K562 (cell line): ENCODE data around the gene RETNLB. TPM values are rescaled to one million over a fixed set of nuclear protein-coding genes. Genes with fewer than 3 reads are reported as not detected.

Experiments used
- ATAC-seq: fragments of 200-7000 bp; cut with Tn5 transposase; 3 replicates; pipeline ENCODE4 v1.9.1; 2020; ENCODE audit warnings: moderate library complexity
- Bru-seq: library from RNA; stranded (reverse); fragments of 400-500 nt; gene quantifications from one replicate; lab custom pipeline; 2021; lab: Mats Ljungman, UMichigan
- BruChase-seq, 2 experiments: library from RNA; stranded (reverse); fragments of 400-500 nt; gene quantifications; one replicate each; lab custom pipeline; 2021; lab: Mats Ljungman, UMichigan
- BruUV-seq: library from RNA; stranded (reverse); fragments of 400-500 nt; replicated peaks from 2 replicates; lab custom pipeline; 2021; lab: Mats Ljungman, UMichigan
- CTCF ChIA-PET: fragments of 300-600 bp; formaldehyde crosslinking; extraction: SDS; loops from one replicate; lab custom pipeline; 2021; ENCODE audit warnings: low intra/inter-chr PET ratio; lab: Yijun Ruan, JAX
- POLR2A ChIA-PET: fragments of 300-600, 350-650 bp; sonication (Branson Sonifier 250); formaldehyde crosslinking; extraction: SDS; loops from one replicate; lab custom pipeline; 2021; ENCODE audit warnings: antibody characterized with exemption, inconsistent platforms; lab: Yijun Ruan, JAX
- DNase-seq, 4 experiments: peaks; one replicate each; pipeline versions ENCODE4 v3.0.0 to v3.0.0-alpha.2; 2011 to 2018; ENCODE audit warnings: low spot score in 3 of 4, mixed read lengths in 3 of 4; ENCODE audit errors: extremely low read depth in 1 of 4
- FAIRE-seq: peaks from 2 replicates; lab custom pipeline; 2011; peaks lifted over from hg19 to GRCh38; lab: Jason Lieb, UNC
- H2AFZ ChIP-seq: 2 replicates; pipeline ENCODE4 v1.6.0; 2011; ENCODE audit warnings: low read depth, low read length, control low read depth, inconsistent platforms
- H3K27ac ChIP-seq: fragments of 200-600 bp; 3 replicates; pipeline ENCODE4 v1.8.0; 2011; ENCODE audit warnings: low read depth, mild to moderate bottlenecking, control low read depth, inconsistent platforms, low read length, moderate library complexity, mixed read lengths; ENCODE audit errors: extremely low read depth
- H3K27me3 ChIP-seq, 2 experiments: fragments of 300-600 bp in 1 of 2; 2 replicates in 1 of 2; 3 replicates in 1 of 2; pipeline versions ENCODE4 v1.6.0 to v1.8.0; 2011; ENCODE audit warnings: inconsistent platforms in 2 of 2, low read length in 2 of 2, mild to moderate bottlenecking in 1 of 2, mixed read lengths in 1 of 2, moderate library complexity in 1 of 2; ENCODE audit not compliant: control insufficient read depth in 2 of 2, insufficient read depth in 2 of 2
- H3K36me3 ChIP-seq: fragments of 300-600 bp; 3 replicates; pipeline ENCODE4 v1.8.0; 2011; ENCODE audit warnings: mild to moderate bottlenecking, low read length, inconsistent platforms; ENCODE audit not compliant: control insufficient read depth, insufficient read depth
- H3K4me1 ChIP-seq, 2 experiments: fragments of 200-600 bp in 1 of 2; replicated peaks in 1 of 2; 2 replicates in 1 of 2; 3 replicates in 1 of 2; pipeline versions ENCODE4 v1.5.1 to v1.8.0; 2011; ENCODE audit warnings: inconsistent platforms in 2 of 2, low read length in 2 of 2, mild to moderate bottlenecking in 1 of 2, mixed read lengths in 1 of 2, moderate library complexity in 1 of 2; ENCODE audit not compliant: control insufficient read depth in 2 of 2, insufficient read depth in 2 of 2
- H3K4me2 ChIP-seq: 2 replicates; pipeline ENCODE4 v1.6.1; 2011; ENCODE audit warnings: low read length, control low read depth, inconsistent platforms, mixed read lengths; ENCODE audit not compliant: insufficient read depth
- H3K4me3 ChIP-seq: fragments of 200-600 bp; sonication (generic), shearing (Covaris generic); 2 replicates; pipeline ENCODE4 v1.5.1; 2016; ENCODE audit warnings: control low read depth, inconsistent platforms
- H3K79me2 ChIP-seq: fragments of 200-600 bp; 3 replicates; pipeline ENCODE4 v1.8.0; 2011; ENCODE audit warnings: low read length, inconsistent platforms; ENCODE audit not compliant: control insufficient read depth, insufficient read depth
- H3K9ac ChIP-seq, 2 experiments: 2 replicates each; pipeline versions ENCODE4 v1.6.0 to v1.6.1; 2011; ENCODE audit warnings: low read depth in 2 of 2, low read length in 2 of 2, control low read depth in 1 of 2, inconsistent platforms in 1 of 2, mild to moderate bottlenecking in 1 of 2, mixed read lengths in 1 of 2; ENCODE audit not compliant: insufficient read depth in 1 of 2
- H3K9me1 ChIP-seq: one replicate; pipeline ENCODE4 v1.6.0; 2011; ENCODE audit warnings: inconsistent platforms, mild to moderate bottlenecking, low read length, moderate library complexity; ENCODE audit not compliant: control insufficient read depth, insufficient read depth
- H3K9me3 ChIP-seq: replicated peaks from 2 replicates; pipeline ENCODE4 v1.5.1; 2011; ENCODE audit warnings: low read depth, low read length, inconsistent platforms; ENCODE audit not compliant: control insufficient read depth, insufficient read depth
- H4K20me1 ChIP-seq: replicated peaks from 2 replicates; pipeline ENCODE4 v1.6.1; 2011; ENCODE audit warnings: low read length, inconsistent platforms, mixed read lengths; ENCODE audit not compliant: control insufficient read depth, insufficient read depth
- E2F3 ChIP-seq: fragments of 250-450 bp; sonication (Bioruptor Pico); IDR thresholded peaks from 2 replicates; pipeline ENCODE4 v1.4.0; 2020; ENCODE audit warnings: mild to moderate bottlenecking
- ILK ChIP-seq: fragments of 450-650 bp; IDR thresholded peaks from 2 replicates; pipeline ENCODE4 v1.6.1; 2016; ENCODE audit warnings: missing genetic modification characterization, low read depth, mild to moderate bottlenecking, missing compliant biosample characterization, moderate library complexity, borderline replicate concordance
- KAT2B ChIP-seq: IDR thresholded peaks from one replicate; pipeline ENCODE4 v1.6.1; 2012; ENCODE audit warnings: low read depth, mild to moderate bottlenecking, control low read depth, inconsistent platforms, low read length, moderate library complexity
- L3MBTL2 ChIP-seq: fragments of 450-650 bp; IDR thresholded peaks from 2 replicates; pipeline ENCODE4 v1.6.1; 2016; ENCODE audit warnings: mild to moderate bottlenecking, moderate library complexity
- MCM3 ChIP-seq: fragments of 450-650 bp; IDR thresholded peaks from 2 replicates; pipeline ENCODE4 v1.6.1; 2016
- MTA3 ChIP-seq: fragments of 450-650 bp; formaldehyde crosslinking; IDR thresholded peaks from 2 replicates; pipeline ENCODE4 v1.6.1; 2017; ENCODE audit warnings: mild to moderate bottlenecking, borderline replicate concordance
- PCBP2 ChIP-seq: fragments of 200-400 bp; formaldehyde crosslinking; IDR thresholded peaks from 2 replicates; pipeline ENCODE4 v1.6.1; 2018; ENCODE audit warnings: low read length, low read depth, mild to moderate bottlenecking, moderate library complexity; ENCODE audit not compliant: poor library complexity, severe bottlenecking
- SMAD3 ChIP-seq: fragments of 450-650 bp; formaldehyde crosslinking; conservative IDR thresholded peaks from 2 replicates; pipeline ENCODE4 v1.4.0; 2020; ENCODE audit warnings: mild to moderate bottlenecking
- SP1 ChIP-seq: sonication (generic); formaldehyde crosslinking; IDR thresholded peaks from 2 replicates; pipeline ENCODE4 v1.8.1; 2022; ENCODE audit warnings: mild to moderate bottlenecking, missing genetic modification reagents
- SRSF9 ChIP-seq: fragments of 200-400 bp; formaldehyde crosslinking; IDR thresholded peaks from 2 replicates; pipeline ENCODE4 v1.6.1; 2017; ENCODE audit warnings: low read depth, low read length, borderline replicate concordance
- TFAM ChIP-seq: fragments of 250-450 bp; sonication (Bioruptor Pico); conservative IDR thresholded peaks from 2 replicates; pipeline ENCODE4 v1.5.0; 2021; ENCODE audit warnings: mild to moderate bottlenecking, moderate library complexity
- ZNF165 ChIP-seq: fragments of 250-450 bp; sonication (Bioruptor Pico); IDR thresholded peaks from 2 replicates; pipeline ENCODE4 v1.4.0; 2020; ENCODE audit warnings: borderline replicate concordance
- ZNF766 ChIP-seq: fragments of 200-800 bp; sonication (Bioruptor generic); conservative IDR thresholded peaks from 2 replicates; pipeline ENCODE4 v1.6.1; 2016; ENCODE audit warnings: missing genetic modification characterization, missing compliant biosample characterization
- WGBS: fragments of 100-300 bp; shearing (Covaris generic); methylation state at CpG from one replicate; pipeline ENCODE4 v1.1.6; 2016; ENCODE audit warnings: low coverage, mixed read lengths; ENCODE audit not compliant: insufficient coverage; ENCODE audit errors: missing lambda C conversion rate; 5-methylcytosine and 5-hydroxymethylcytosine counted together
- in situ Hi-C: fragments of 300-500 bp; cut with MboI; formaldehyde crosslinking; loops from 4 replicates; pipeline ENCODE4 v1.15.0; 2018; ENCODE audit warnings: inconsistent platforms, mixed read lengths
- intact Hi-C: fragments of 100-400 bp; cut with micrococcal nuclease; formaldehyde crosslinking; loops from 2 replicates; pipeline ENCODE4 v1.14.2; 2022
- long read RNA-seq, 3 experiments: library from polyadenylated mRNA in 2 of 3; library from RNA in 1 of 3; unstranded in 2 of 3; stranded (forward) in 1 of 3; transcript quantifications; one replicate each; pipeline ENCODE4 v2.0.0, GENCODE V29; 2019 to 2022
- polyA minus RNA-seq, 3 experiments: library from RNA; depleted of rRNA, polyadenylated mRNA; stranded (reverse); fragments of >200 nt; gene quantifications; 2 replicates each; pipeline ENCODE4 v1.2.3, GENCODE V29; 2011
- polyA plus RNA-seq, 8 experiments: library from polyadenylated mRNA; depleted of rRNA in 4 of 8; stranded (reverse) in 5 of 8; unstranded in 3 of 8; fragments of >200 nt; fragmentation: Nextera tagmentation in 2 of 8; fragmentation: Illumina TruSeq in 1 of 8; extraction: Ambion mirVana in 2 of 8; extraction: Trizol in 1 of 8; gene quantifications; 2 replicates each; pipeline versions ENCODE4 v1.2.1 to v1.2.3, GENCODE V29; 2011 to 2014; ENCODE audit warnings: inconsistent platforms in 1 of 8, missing spikeins in 1 of 8
- total RNA-seq, 7 experiments: library from RNA; depleted of rRNA in 6 of 7; stranded (reverse); fragments of >200 nt in 6 of 7; fragmentation: Illumina TruSeq in 2 of 7; extraction: Trizol in 2 of 7; gene quantifications; 2 replicates each; pipeline versions ENCODE4 v1.2.1 to v1.2.3, GENCODE V29; 2011 to 2021; ENCODE audit warnings: low replicate concordance in 1 of 7
- TF ChIP-seq, protein P1 (sequence below): sonication (generic); formaldehyde crosslinking; IDR thresholded peaks from 2 replicates; pipeline ENCODE4 v1.4.0; 2020; ENCODE audit warnings: mild to moderate bottlenecking, missing genetic modification reagents
- TF ChIP-seq, protein P2 (sequence below): fragments of 250-450 bp; sonication (Bioruptor Pico); IDR thresholded peaks from 2 replicates; pipeline ENCODE4 v1.5.0; 2021
- TF ChIP-seq, protein P3 (sequence below): sonication (generic); formaldehyde crosslinking; IDR thresholded peaks from 2 replicates; pipeline ENCODE4 v1.8.0; 2022; ENCODE audit warnings: missing genetic modification reagents, mild to moderate bottlenecking, borderline replicate concordance

RETNLB gene, protein sequence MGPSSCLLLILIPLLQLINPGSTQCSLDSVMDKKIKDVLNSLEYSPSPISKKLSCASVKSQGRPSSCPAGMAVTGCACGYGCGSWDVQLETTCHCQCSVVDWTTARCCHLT
- not detected in 2 replicates for total RNA-seq (2011; cell fraction: chromatin; rRNA removed; ENCODE audit: low replicate concordance)
- total RNA-seq (2011; cell fraction: nucleolus; rRNA removed) = not detected in 2 replicates
- not detected in 2 replicates for total RNA-seq (2011; cell fraction: nucleoplasm; rRNA removed)
- not detected in 2 replicates for total RNA-seq (2014; rRNA removed)
- total RNA-seq (2014; rRNA removed; fragmentation: Illumina TruSeq; extraction: Trizol) = not detected in 2 replicates
- total RNA-seq (2015; rRNA removed; fragmentation: Illumina TruSeq; extraction: Trizol) = not detected in 2 replicates
- total RNA-seq (2021) = not detected in 2 replicates
- not detected in 2 replicates for polyA plus RNA-seq (2011; rRNA removed)
- not detected in 2 replicates for polyA plus RNA-seq (2011; cell fraction: cytosol; rRNA removed)
- not detected in 2 replicates for polyA plus RNA-seq (2011; cell fraction: nucleus; rRNA removed)
- not detected in 2 replicates for polyA plus RNA-seq (2012)
- not detected in 2 replicates for polyA plus RNA-seq (2014; fragmentation: Illumina TruSeq; extraction: Trizol)
- polyA plus RNA-seq (2014; fragmentation: Nextera tagmentation; extraction: Ambion mirVana) = not detected
- polyA plus RNA-seq (2014; rRNA removed) = not detected in 2 replicates
- polyA minus RNA-seq (2011; rRNA and poly(A)+ RNA removed) = not detected in 2 replicates
- polyA minus RNA-seq (2011; cell fraction: cytosol; rRNA and poly(A)+ RNA removed) = not detected in 2 replicates
- polyA minus RNA-seq (2011; cell fraction: nucleus; rRNA and poly(A)+ RNA removed) = not detected in 2 replicates
- not detected for Bru-seq, nascent RNA
- not detected for BruChase-seq, experiment 1, labeled RNA remaining after a 2-hour chase
- not detected for BruChase-seq, experiment 2, labeled RNA remaining after a 6-hour chase
- long read RNA-seq, experiment 1, partial matches to known transcripts = 0 of 1 reads
- long read RNA-seq, experiment 1, other reads (novel, unspliced or antisense) = 1 of 1 reads
- long read RNA-seq, experiment 2 = 0 reads
- long read RNA-seq, experiment 3 = 0 reads

DNA sequence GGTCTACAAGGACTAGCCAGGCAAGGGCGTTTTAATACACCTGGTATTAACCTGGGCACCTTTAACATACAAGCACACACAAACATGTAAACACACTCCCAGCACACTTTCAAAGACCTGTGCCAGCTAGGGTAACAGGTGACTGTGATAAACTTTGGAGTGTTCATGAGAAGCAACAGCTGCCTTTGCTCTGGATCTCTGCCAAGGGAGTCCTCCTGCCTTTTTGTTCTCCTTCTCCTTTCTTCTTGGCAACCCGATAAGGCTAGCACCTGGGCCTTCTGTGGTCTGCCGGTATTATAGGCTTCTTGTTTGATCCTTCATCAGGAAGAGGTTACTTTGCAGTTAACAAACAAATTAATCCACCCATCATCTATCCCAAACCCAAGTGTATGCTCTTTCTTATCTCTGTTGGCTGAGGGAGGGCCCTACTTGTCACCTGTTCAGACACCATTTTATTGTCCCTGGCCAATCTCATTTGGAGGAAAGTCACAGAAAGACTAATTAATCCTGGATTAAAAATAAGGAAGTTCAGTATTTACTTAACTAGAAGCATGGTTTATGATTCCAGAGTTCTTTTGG lies at the start of gene RETNLB:
Gene RETNLB, minus strand, starts transcription at position 7 of the 579 bp plus-strand sequence. CDS start 225 bp downstream, outside the sequence.
- FAIRE-seq (no peak), DNase-seq (no peak), ATAC-seq (no peak)
- no peak within 1 kb of the TSS for H3K27ac ChIP-seq
- H3K79me2 ChIP-seq = no peaks in the 10 kb centered on the region
- CTCF ChIA-PET = no interaction called here
- no peak within 1 kb of the TSS for H3K4me3 ChIP-seq
- no TSS peak for BruUV-seq
- POLR2A ChIA-PET = no interaction called here
- no peaks in the 10 kb centered on the region for H3K36me3 ChIP-seq
- no peak within 1 kb of the TSS for H3K4me2 ChIP-seq
- H2AFZ ChIP-seq = no peak within 1 kb of the TSS
- intact Hi-C loops (no loop called here), in situ Hi-C loops (no loop called here)
- WGBS = 4% methylated on average over 3 of the region's 3 CpGs
- H3K9ac ChIP-seq = no peak within 1 kb of the TSS
- H4K20me1 ChIP-seq = no peaks in the 10 kb centered on the region
- H3K27me3 ChIP-seq = no peaks in the 10 kb centered on the region
- H3K9me1 ChIP-seq = no peaks in the 10 kb centered on the region
- no peaks in the 10 kb centered on the region for H3K9me3 ChIP-seq
- no peaks in the 10 kb centered on the region for H3K4me1 ChIP-seq
- TF ChIP-seq, protein P1, sequence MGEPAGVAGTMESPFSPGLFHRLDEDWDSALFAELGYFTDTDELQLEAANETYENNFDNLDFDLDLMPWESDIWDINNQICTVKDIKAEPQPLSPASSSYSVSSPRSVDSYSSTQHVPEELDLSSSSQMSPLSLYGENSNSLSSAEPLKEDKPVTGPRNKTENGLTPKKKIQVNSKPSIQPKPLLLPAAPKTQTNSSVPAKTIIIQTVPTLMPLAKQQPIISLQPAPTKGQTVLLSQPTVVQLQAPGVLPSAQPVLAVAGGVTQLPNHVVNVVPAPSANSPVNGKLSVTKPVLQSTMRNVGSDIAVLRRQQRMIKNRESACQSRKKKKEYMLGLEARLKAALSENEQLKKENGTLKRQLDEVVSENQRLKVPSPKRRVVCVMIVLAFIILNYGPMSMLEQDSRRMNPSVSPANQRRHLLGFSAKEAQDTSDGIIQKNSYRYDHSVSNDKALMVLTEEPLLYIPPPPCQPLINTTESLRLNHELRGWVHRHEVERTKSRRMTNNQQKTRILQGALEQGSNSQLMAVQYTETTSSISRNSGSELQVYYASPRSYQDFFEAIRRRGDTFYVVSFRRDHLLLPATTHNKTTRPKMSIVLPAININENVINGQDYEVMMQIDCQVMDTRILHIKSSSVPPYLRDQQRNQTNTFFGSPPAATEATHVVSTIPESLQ (CRISPR knock-in tag) = no peak
- TF ChIP-seq ILK (tag) (no peak), TFAM (CRISPR knock-in tag) (no peak), SMAD3 (CRISPR knock-in tag) (no peak), SRSF9 (no peak), PCBP2 (no peak), MTA3 (no peak), MCM3 (no peak), E2F3 (no peak), KAT2B (no peak), ZNF766 (CRISPR knock-in tag) (no peak), ZNF165 (no peak), SP1 (CRISPR knock-in tag) (no peak), L3MBTL2 (no peak)
- TF ChIP-seq, protein P2, sequence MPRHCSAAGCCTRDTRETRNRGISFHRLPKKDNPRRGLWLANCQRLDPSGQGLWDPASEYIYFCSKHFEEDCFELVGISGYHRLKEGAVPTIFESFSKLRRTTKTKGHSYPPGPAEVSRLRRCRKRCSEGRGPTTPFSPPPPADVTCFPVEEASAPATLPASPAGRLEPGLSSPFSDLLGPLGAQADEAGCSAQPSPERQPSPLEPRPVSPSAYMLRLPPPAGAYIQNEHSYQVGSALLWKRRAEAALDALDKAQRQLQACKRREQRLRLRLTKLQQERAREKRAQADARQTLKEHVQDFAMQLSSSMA (CRISPR knock-in tag) = no peak
- TF ChIP-seq, protein P3, sequence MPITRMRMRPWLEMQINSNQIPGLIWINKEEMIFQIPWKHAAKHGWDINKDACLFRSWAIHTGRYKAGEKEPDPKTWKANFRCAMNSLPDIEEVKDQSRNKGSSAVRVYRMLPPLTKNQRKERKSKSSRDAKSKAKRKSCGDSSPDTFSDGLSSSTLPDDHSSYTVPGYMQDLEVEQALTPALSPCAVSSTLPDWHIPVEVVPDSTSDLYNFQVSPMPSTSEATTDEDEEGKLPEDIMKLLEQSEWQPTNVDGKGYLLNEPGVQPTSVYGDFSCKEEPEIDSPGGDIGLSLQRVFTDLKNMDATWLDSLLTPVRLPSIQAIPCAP = no peak
